HL-60/S4 treated with phorbol 12-myristate 13-acetate at 8.2 ng/mL for 4 days and 3 days (cell line): ENCODE results near the gene GPX7.

Source experiments
- in situ Hi-C: fragments of 300-500 bp; cut with MboI; formaldehyde crosslinking; loops from 2 replicates; pipeline ENCODE4 v1.15.0; 2022; ENCODE audit warnings: low sequenced_read_pairs

GPX7 gene

GRCh38 chr1:52627028-52627427 lies 24.9 kb downstream of the GPX7 start:
- in situ Hi-C loops = no loop called here

- in situ Hi-C loops = no loop called here
Measured at GRCh38 chr1:52628614-52629324, 26.6 kb downstream of the GPX7 start.

- in situ Hi-C loops = no loop called here
Measured at GRCh38 chr1:52629325-52629643, 27.1 kb downstream of the GPX7 start.

- in situ Hi-C loops = no loop called here
Measured at GRCh38 chr1:52629667-52630066, 27.5 kb downstream of the GPX7 start.

GRCh38 chr1:52631759-52632331 lies 29.7 kb downstream of the GPX7 start:
- in situ Hi-C loops = no loop called here

- in situ Hi-C loops = no loop called here
Measured at GRCh38 chr1:52632732-52633290, 30.6 kb downstream of the GPX7 start, which contains the start of gene SHISAL2A. Gene SHISAL2A (plus strand): TSS chr1:52633168. CDS start chr1:52633494, 326 bp downstream.

GRCh38 chr1:52633291-52633754 lies 31.2 kb downstream of the GPX7 start:
- in situ Hi-C loops = no loop called here

- in situ Hi-C loops = no loop called here
Measured at GRCh38 chr1:52634111-52634510, 31.9 kb downstream of the GPX7 start.

GRCh38 chr1:52635321-52636089 lies 33.3 kb downstream of the GPX7 start:
- in situ Hi-C loops = no loop called here

GRCh38 chr1:52636721-52637695 lies 34.8 kb downstream of the GPX7 start:
- in situ Hi-C loops = no loop called here

GRCh38 chr1:52637946-52638345 lies 35.8 kb downstream of the GPX7 start:
- in situ Hi-C loops = no loop called here

GRCh38 chr1:52640697-52641096 lies 38.5 kb downstream of the GPX7 start:
- in situ Hi-C loops = no loop called here

GRCh38 chr1:52641307-52641706 lies 39.1 kb downstream of the GPX7 start:
- in situ Hi-C loops = no loop called here

- in situ Hi-C loops = no loop called here
Measured at GRCh38 chr1:52645261-52645660, 43.1 kb downstream of the GPX7 start.

GRCh38 chr1:52651904-52652303 lies 49.7 kb downstream of the GPX7 start:
- in situ Hi-C loops = no loop called here

GRCh38 chr1:52653207-52653849 lies 51.2 kb downstream of the GPX7 start:
- in situ Hi-C loops = no loop called here

- in situ Hi-C loops = no loop called here
Measured at GRCh38 chr1:52654063-52654462, 51.9 kb downstream of the GPX7 start.

- in situ Hi-C loops = no loop called here
Measured at GRCh38 chr1:52657702-52658101, 55.5 kb downstream of the GPX7 start.
